ENCODE measurements around the gene NTF4.

GRCh38 chr19:49092686-49093085, 28.1 kb upstream of the NTF4 start:
- TF ChIP-seq EP300 (IDR thresholded peaks at IDR 0.05; ENCODE audit: borderline replicate concordance) (no peak), USF1 (IDR thresholded peaks at IDR 0.05) (no peak), REST (IDR thresholded peaks at IDR 0.05; ENCODE audit: low read depth) (no peak), TEAD4 (IDR thresholded peaks at IDR 0.05) (no peak), TAF1 (IDR thresholded peaks at IDR 0.05; ENCODE audit: low read depth) (no peak), RAD21 (IDR thresholded peaks at IDR 0.05; ENCODE audit: low read depth) (no peak), CREB1 (IDR thresholded peaks at IDR 0.05; ENCODE audit: low read depth) (no peak), MAX (IDR thresholded peaks at IDR 0.05) (no peak)

Data from Ishikawa (cell line).